K562 (cell line): ENCODE results near the gene OBP2A. TPM values are rescaled to one million over a fixed set of nuclear protein-coding genes. Genes with fewer than 3 reads are reported as not detected.

Source experiments
- AFF4 ChIP-seq: sonication (generic); formaldehyde crosslinking; IDR thresholded peaks from 2 replicates; pipeline ENCODE4 v1.8.0; 2023; ENCODE audit warnings: mild to moderate bottlenecking, missing genetic modification reagents
- CAMTA2 ChIP-seq: fragments of 250-450 bp; sonication (Bioruptor Pico); conservative IDR thresholded peaks from 2 replicates; pipeline ENCODE4 v1.5.1; 2022
- CREM ChIP-seq: IDR thresholded peaks from 2 replicates; pipeline ENCODE4 v1.6.1; 2014; ENCODE audit warnings: antibody characterized with exemption, low read depth
- EP400 ChIP-seq: fragments of 450-650 bp; IDR thresholded peaks from 2 replicates; pipeline ENCODE4 v1.6.1; 2017; ENCODE audit warnings: antibody characterized with exemption, mild to moderate bottlenecking, moderate library complexity
- GABPA ChIP-seq: fragments of 200-800 bp; sonication (Bioruptor generic); conservative IDR thresholded peaks from 2 replicates; pipeline ENCODE4 v1.6.1; 2016; ENCODE audit warnings: low read depth, missing genetic modification characterization, missing compliant biosample characterization
- HINFP ChIP-seq: fragments of 450-650 bp; conservative IDR thresholded peaks from 2 replicates; pipeline ENCODE4 v1.6.1; 2016; ENCODE audit warnings: missing genetic modification characterization, low read depth, mild to moderate bottlenecking, control low read depth, missing compliant biosample characterization
- HNRNPUL1 ChIP-seq: fragments of 200-400 bp; formaldehyde crosslinking; IDR thresholded peaks from 2 replicates; pipeline ENCODE4 v1.6.1; 2017; ENCODE audit warnings: low read length
- HOXB6 ChIP-seq: fragments of 250-450 bp; sonication (Bioruptor Pico); IDR thresholded peaks from 2 replicates; pipeline ENCODE4 v1.5.1; 2022; ENCODE audit warnings: mild to moderate bottlenecking, borderline replicate concordance
- ILF3 ChIP-seq: fragments of 450-650 bp; IDR thresholded peaks from 2 replicates; pipeline ENCODE4 v1.6.1; 2018; ENCODE audit warnings: antibody characterized with exemption, mild to moderate bottlenecking, moderate library complexity, borderline replicate concordance
- KDM2B ChIP-seq: fragments of 250-450 bp; sonication (Bioruptor Pico); IDR thresholded peaks from 2 replicates; pipeline ENCODE4 v1.8.0; 2021; ENCODE audit warnings: mild to moderate bottlenecking, moderate library complexity
- MNT ChIP-seq, 2 experiments: fragments of 450-650 bp; conservative IDR thresholded peaks; 2 replicates each; pipeline ENCODE4 v1.6.1; 2017; ENCODE audit warnings: mild to moderate bottlenecking in 2 of 2, moderate library complexity in 2 of 2
- PHB2 ChIP-seq: fragments of 450-650 bp; IDR thresholded peaks from 2 replicates; pipeline ENCODE4 v1.6.1; 2017; ENCODE audit warnings: low read depth
- POLR2G ChIP-seq: fragments of 200-400 bp; formaldehyde crosslinking; IDR thresholded peaks from 2 replicates; pipeline ENCODE4 v1.6.1; 2017; ENCODE audit warnings: low read depth, mild to moderate bottlenecking, antibody characterized with exemption, low read length, moderate library complexity
- STAG1 ChIP-seq: sonication (generic); formaldehyde crosslinking; IDR thresholded peaks from 2 replicates; pipeline ENCODE4 v1.5.0; 2020; ENCODE audit warnings: missing genetic modification reagents, borderline replicate concordance
- STAT5B ChIP-seq: fragments of 250-450 bp; sonication (Bioruptor Pico); IDR thresholded peaks from 2 replicates; pipeline ENCODE4 v1.8.0; 2021; ENCODE audit warnings: mild to moderate bottlenecking, inconsistent platforms
- TFAP4 ChIP-seq: sonication (generic); formaldehyde crosslinking; IDR thresholded peaks from 2 replicates; pipeline ENCODE4 v1.8.0; 2022; ENCODE audit warnings: missing genetic modification reagents, mild to moderate bottlenecking, moderate library complexity, borderline replicate concordance
- TRIM28 ChIP-seq: fragments of 450-650 bp; IDR thresholded peaks from 2 replicates; pipeline ENCODE4 v1.6.1; 2017
- ZNF165 ChIP-seq: fragments of 250-450 bp; sonication (Bioruptor Pico); IDR thresholded peaks from 2 replicates; pipeline ENCODE4 v1.4.0; 2020; ENCODE audit warnings: borderline replicate concordance
- ZNF395 ChIP-seq: fragments of 200-800 bp; sonication (Bioruptor generic); IDR thresholded peaks from 2 replicates; pipeline ENCODE4 v1.6.1; 2017; ENCODE audit warnings: missing genetic modification characterization, missing compliant biosample characterization
- polyA plus RNA-seq, 8 experiments: library from polyadenylated mRNA; depleted of rRNA in 4 of 8; stranded (reverse) in 5 of 8; unstranded in 3 of 8; fragments of >200 nt; fragmentation: Nextera tagmentation in 2 of 8; fragmentation: Illumina TruSeq in 1 of 8; extraction: Ambion mirVana in 2 of 8; extraction: Trizol in 1 of 8; gene quantifications; 2 replicates each; pipeline versions ENCODE4 v1.2.1 to v1.2.3, GENCODE V29; 2011 to 2014; ENCODE audit warnings: inconsistent platforms in 1 of 8, missing spikeins in 1 of 8
- total RNA-seq, 7 experiments: library from RNA; depleted of rRNA in 6 of 7; stranded (reverse); fragments of >200 nt in 6 of 7; fragmentation: Illumina TruSeq in 2 of 7; extraction: Trizol in 2 of 7; gene quantifications; 2 replicates each; pipeline versions ENCODE4 v1.2.1 to v1.2.3, GENCODE V29; 2011 to 2021; ENCODE audit warnings: low replicate concordance in 1 of 7

The OBP2A gene
- total and polyA plus RNA-seq, 9 of the 15 experiments (the other 6 are each of a cell fraction or from before 2014, with no cell fraction given) = not detected

- TF ChIP-seq MNT (conservative IDR thresholded peaks at IDR 0.05) (no peak), GABPA (tag) (peak; percentile 78), TRIM28 (no peak), POLR2G (peak; percentile 68), HNRNPUL1 (no peak), CAMTA2 (CRISPR knock-in tag) (no peak), HINFP (tag) (no peak), ILF3 (no peak), STAG1 (CRISPR knock-in tag) (no peak), STAT5B (CRISPR knock-in tag) (no peak), ZNF395 (CRISPR knock-in tag) (no peak), PHB2 (no peak), TFAP4 (CRISPR knock-in tag) (peak; percentile 75; the same call in 1 of the 2 replicates), AFF4 (CRISPR knock-in tag) (no peak), HOXB6 (CRISPR knock-in tag) (no peak), CREM (peak; percentile 54), EP400 (no peak), KDM2B (CRISPR knock-in tag) (no peak), ZNF165 (CRISPR knock-in tag) (no peak)
These were observed 39.4 kb upstream of the OBP2A start (continued) for GRCh38 chr9:135506327-135507103.
